ENCODE results near the gene CHCHD6. TPM values are rescaled to one million over a fixed set of nuclear protein-coding genes. Genes with fewer than 3 reads are reported as not detected.

Gene CHCHD6
- total RNA-seq, 1 donor from 2014 or later: 31.0 TPM

DNA sequence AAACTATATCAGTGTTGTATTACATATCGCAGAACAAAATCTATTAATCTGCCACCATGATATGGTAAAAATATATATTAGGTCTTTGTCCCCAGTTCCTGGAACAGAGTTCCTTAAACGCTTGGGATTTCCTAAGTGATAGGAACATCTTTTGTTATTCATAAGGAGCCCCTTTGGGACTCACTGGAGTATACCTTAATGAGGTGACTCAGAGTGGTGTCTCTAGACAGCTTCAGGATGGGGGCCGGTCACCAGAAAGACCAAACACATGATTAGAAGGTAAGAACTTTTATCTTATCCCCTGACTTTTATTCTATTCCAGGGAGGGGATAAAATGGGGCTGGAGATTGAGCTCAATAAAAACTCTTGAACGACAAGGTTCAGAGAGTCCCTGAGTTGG, 12.3 kb upstream of the CHCHD6 start:
- Mint-ChIP-seq H3K27me3 (ENCODE audit: low read depth) (peaks cover 74% of the 10 kb centered on the region), H3K27ac (no peak overlapping the region)
- no peak for TF ChIP-seq CTCF (IDR thresholded peaks at IDR 0.05; ENCODE audit: unreplicated experiment)

GRCh38 chr3:126692858-126693257, 11.2 kb upstream of the CHCHD6 start:
- H3K4me3 Mint-ChIP-seq: no peak overlapping the region
- no peaks in the 10 kb centered on the region for H3K36me3 Mint-ChIP-seq
- no peak for TF ChIP-seq CTCF (IDR thresholded peaks at IDR 0.05; ENCODE audit: unreplicated experiment)
- H3K27ac Mint-ChIP-seq: no peak overlapping the region
- H3K27me3 Mint-ChIP-seq (ENCODE audit: low read depth): peaks cover 80% of the 10 kb centered on the region
- H3K4me1 Mint-ChIP-seq: no peaks in the 10 kb centered on the region
- H3K9me3 Mint-ChIP-seq: peaks cover 5% of the 10 kb centered on the region
- DNase-seq (ENCODE audit: low spot score in 2 of 2, unreplicated experiment in 2 of 2): no peak

More for the DNA sequence above, 12.3 kb upstream of the CHCHD6 start:
- no peaks in the 10 kb centered on the region for H3K36me3 Mint-ChIP-seq
- H3K4me3 Mint-ChIP-seq: no peak overlapping the region
- H3K9me3 Mint-ChIP-seq: peaks cover 8% of the 10 kb centered on the region
- DNase-seq (ENCODE audit: low spot score in 2 of 2, unreplicated experiment in 2 of 2): no peak
- H3K4me1 Mint-ChIP-seq: no peaks in the 10 kb centered on the region

- H3K4me1 Mint-ChIP-seq: no peaks in the 10 kb centered on the region
- no peaks in the 10 kb centered on the region for H3K9me3 Mint-ChIP-seq
- H3K27ac Mint-ChIP-seq: no peak overlapping the region
- no peak for TF ChIP-seq CTCF (IDR thresholded peaks at IDR 0.05; ENCODE audit: unreplicated experiment)
- no peak for DNase-seq (ENCODE audit: low spot score in 2 of 2, unreplicated experiment in 2 of 2)
- no peak overlapping the region for H3K4me3 Mint-ChIP-seq
- H3K36me3 Mint-ChIP-seq: no peaks in the 10 kb centered on the region
- H3K27me3 Mint-ChIP-seq (ENCODE audit: low read depth): peaks cover 74% of the 10 kb centered on the region
Measured at GRCh38 chr3:126693921-126694320, 10.1 kb upstream of the CHCHD6 start.

- Mint-ChIP-seq H3K4me1 (no peaks in the 10 kb centered on the region), H3K36me3 (no peaks in the 10 kb centered on the region), H3K27me3 (ENCODE audit: low read depth) (peaks cover 64% of the 10 kb centered on the region), H3K27ac (no peak overlapping the region), H3K4me3 (no peak overlapping the region), H3K9me3 (peaks cover 9% of the 10 kb centered on the region)
- DNase-seq (ENCODE audit: low spot score in 2 of 2, unreplicated experiment in 2 of 2): no peak
- no peak for TF ChIP-seq CTCF (IDR thresholded peaks at IDR 0.05; ENCODE audit: unreplicated experiment)
Measured at GRCh38 chr3:126696701-126697267, 7.3 kb upstream of the CHCHD6 start.

DNA sequence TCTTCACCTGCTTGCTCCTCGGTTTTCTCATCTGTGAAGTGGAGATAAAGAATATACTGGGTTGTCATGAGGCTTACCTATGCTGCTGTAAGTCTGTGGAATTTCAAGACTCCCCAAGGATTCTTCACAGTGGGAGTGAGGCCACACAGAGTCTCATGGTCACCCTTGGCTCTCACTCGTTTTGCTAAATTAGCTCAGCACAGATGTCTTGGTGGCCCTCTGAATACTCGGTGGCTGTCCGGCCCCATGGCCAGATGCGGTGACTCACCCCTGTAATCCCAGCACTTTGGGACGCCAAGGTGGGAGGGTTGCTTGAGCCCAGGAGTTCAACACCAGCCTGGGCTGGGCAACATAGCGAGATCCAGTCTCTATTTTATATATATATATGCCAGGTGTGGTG, 5.0 kb upstream of the CHCHD6 start:
- Mint-ChIP-seq H3K9me3 (peaks cover 9% of the 10 kb centered on the region), H3K4me3 (no peak overlapping the region), H3K36me3 (no peaks in the 10 kb centered on the region), H3K27ac (no peak overlapping the region), H3K4me1 (peaks cover 7% of the 10 kb centered on the region), H3K27me3 (ENCODE audit: low read depth) (peaks cover 52% of the 10 kb centered on the region)
- no peak for TF ChIP-seq CTCF (IDR thresholded peaks at IDR 0.05; ENCODE audit: unreplicated experiment)
- no peak for DNase-seq (ENCODE audit: low spot score in 2 of 2, unreplicated experiment in 2 of 2)
